Stimulated activated CD8-positive, alpha-beta memory T cell treated with anti-CD3 and anti-CD28 coated beads, Interleukin-12 subunit alpha, Interleukin-12 subunit beta, amount 100 ng/mL, for 24 hours (primary cell): ENCODE measurements around the gene MAP4K2.
A peak's percentile ranks its signal among the peaks of the same experiment; 100 is the strongest.

ENCODE experiments used
- DNase-seq: peaks from one replicate; pipeline ENCODE4 v3.0.0-alpha.2; 2020; ENCODE audit errors: extremely low read depth

Gene MAP4K2

DNA sequence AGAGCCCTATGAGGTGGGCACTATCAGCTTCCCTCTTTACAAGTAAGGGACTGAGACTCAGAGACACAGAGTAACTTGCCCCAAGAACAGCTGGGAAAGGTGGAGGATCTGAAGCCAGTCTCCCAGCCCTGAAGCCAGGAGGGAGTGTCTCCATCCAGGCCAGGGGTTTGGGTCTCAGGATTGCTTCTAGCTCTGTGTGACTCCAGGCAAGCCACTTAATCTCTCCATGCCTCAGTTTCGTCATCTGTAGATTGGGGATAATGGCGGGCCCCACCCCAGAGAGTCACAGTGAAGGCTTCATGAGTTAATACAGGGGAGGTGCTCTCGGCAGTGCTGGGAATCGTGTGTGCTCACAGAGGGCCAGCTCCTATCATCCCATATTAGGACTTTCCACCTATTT lies 10.5 kb downstream of the MAP4K2 start:
- no peak for DNase-seq

DNA sequence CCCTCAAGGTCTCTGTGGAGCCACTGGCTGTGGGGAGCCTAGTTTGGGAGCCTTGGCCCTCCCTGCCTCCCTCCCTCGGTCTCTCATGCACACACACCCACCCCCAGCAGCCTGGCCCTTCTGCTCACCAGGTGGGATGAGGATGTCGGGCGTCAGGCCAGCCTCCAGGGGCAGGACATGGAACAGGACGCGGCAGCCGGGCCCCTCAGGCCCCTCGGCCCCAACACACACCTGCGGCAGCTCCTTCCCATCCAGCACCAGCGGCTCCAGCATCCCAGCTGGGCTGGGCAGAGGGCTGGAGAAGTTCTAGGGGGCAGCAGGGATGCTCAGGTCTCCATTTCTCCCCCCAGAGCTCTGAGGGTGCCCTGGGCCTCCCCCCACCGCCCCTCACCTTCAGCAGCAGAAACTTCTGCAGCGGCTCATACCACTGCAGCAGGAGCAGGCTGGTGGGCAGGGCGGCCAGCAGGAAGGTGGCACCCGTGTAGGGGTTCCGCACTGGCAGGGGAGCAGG lies 11.2 kb downstream of the MAP4K2 start:
- DNase-seq: no peak

DNA sequence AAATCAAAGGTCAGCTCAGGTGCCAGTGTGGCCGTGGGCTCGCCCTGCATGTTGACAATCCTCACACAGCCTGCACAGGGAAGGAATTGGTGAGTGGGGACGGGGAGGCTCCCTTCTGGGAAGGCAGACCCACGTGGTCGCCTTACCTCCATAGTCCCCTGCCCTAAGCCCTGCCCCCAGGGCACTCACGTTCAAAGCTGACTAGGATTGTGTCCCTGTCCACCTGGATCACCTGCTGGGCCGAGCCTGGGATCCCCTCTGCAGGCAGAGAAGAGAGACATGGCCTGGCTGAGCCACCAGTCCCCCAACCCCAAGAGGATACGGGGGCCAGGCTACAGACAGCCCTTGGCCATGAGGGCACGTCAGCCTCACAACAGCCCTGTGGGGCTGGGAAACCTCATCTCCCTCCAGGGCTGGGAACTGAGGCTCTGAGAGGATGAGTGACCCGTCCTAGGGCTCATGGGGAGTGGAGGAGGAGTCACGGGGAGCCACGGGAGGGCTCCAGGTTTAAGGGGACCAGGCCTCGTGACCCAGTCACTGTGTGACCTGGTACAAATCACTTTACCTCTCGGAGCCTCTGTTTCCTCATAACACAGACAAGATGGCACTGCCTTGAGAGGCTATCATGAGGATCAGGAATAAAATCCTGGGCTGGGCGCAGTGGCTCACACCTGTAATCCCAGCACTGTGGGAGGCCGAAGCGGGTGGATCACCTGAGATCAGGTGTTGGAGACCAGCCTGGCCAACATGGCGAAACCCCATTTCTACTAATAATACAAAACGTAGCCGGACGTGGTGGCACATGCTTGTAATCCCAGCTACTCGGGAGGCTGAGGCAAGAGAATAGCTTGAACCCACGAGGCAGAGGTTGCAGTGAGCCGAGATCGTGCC lies 12.6 kb downstream of the MAP4K2 start:
- DNase-seq: no peak

DNA sequence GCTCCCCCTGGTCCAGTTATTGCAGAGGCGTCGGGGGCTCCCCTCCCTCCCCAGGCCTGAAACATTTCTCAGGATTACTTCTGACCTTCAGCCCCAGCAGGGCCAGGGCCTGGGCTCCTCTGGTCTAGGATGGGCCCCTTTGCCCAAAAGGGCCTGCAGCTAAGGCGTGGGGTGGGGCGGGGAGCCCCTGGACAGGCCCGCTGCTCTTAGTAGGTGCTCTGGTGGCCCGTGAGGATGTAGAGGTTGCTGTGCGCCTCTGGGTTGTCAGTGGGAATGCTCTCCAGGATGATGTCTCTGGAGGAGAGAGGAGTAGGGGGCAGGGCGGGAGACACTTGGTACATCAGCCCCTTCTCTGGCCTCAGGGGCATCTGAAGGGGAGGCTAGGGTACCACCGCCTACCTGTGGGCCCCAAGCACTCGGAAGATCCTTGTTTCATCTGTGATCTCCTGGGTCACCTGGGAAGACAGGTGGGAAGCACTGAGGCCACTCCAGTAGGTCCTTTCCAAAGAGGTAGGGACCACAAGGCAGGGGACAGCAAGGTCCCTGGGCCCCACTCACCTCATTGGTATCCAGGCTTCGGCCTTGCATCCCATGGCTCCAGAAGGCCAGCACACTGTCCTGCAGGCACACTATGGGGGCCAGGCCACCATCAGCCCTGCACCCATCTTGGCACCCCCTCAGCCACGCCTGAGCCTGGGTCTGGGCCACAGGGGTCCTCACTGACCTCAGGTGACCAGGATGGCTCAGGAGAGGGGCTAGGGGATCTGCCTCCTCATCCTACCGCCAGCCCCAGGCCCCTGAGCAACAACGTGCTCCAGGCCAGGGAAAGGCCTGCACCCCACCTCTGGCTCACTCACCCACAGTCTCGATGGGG lies 13.4 kb downstream of the MAP4K2 start:
- no peak for DNase-seq

GRCh38 chr11:64788321-64789215 lies 14.4 kb downstream of the MAP4K2 start:
- no peak for DNase-seq

DNA sequence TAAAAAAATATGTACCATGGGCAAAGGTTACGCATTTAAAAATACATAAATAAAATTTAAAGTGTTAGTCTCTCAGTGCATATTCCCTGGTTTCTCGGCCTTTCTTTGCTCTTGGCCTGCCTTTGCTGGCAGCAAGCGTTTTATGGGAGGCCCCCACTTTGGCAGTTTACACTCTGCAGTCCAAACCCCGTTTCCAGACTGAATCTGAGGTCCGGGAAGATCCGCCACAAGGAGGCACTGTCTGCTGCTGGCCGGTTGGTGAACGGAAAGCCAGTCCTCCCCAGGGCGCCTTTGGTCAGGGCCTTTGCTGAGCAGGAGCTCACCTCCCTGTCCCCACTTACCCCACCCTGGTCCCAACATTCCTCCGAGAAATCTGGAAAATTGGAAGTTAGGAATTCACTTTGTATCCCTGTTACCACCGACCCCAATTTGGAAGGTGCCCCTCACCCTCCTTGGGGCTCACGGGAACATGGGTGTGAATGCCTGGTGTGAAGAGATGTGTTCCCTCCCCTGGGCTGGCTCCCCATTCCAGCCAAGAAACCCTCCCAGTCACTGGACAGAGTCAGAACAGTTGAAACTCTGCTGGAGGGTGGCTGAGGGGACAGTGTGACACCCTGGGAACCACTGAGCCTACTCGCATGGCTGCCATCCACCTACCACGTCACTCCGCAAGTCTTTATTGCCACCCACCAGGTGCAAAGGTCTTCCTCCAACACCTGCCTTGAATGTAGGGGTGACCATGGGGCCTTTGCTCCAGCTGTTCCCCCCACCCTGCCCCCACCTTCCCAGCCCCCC lies 15.3 kb downstream of the MAP4K2 start:
- no peak for DNase-seq

GRCh38 chr11:64786308-64786707 lies 16.7 kb downstream of the MAP4K2 start:
- DNase-seq: no peak

- DNase-seq: no peak
Observed at GRCh38 chr11:64784813-64785581, 18.0 kb downstream of the MAP4K2 start.

DNA sequence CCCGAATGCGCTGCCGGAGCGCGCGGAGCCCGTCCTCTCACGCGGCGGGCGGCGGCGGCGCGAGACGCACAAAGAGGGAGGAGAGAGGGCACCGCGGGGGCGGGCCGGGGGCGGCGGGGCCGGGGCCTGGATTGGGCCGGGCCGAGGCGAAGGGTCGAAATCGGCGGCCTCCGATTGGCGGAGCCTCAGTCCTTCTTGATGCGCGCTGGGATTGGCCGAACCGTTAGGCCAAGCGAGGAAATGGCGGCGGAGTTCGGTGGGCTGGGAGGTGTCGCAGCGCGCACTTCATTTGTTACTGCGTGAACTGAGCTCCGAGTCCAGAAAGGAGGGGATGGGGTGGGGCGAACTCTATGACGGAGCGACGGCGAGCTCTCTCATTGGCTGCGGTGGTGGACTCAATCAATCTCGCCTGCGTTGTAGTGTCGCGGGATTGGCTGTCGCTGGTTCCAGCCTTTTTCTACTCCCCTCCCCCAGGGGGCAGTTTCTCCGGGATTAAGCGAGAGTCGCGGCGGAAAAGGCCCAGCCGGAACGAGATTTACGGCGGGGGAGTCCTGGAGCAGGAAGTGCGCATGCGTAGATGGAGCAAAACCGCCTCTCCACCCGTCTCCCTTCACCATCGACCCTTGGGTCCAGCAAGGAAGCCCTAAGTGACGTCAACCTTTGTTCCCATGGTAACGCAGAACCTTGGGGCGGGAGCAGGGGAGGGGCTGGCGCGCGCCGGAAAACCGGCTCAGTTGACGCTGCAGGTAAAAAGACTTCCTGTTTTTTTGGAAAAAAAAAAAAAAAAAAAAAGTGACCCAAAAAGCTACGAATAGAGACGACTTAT lies 24.3 kb downstream of the MAP4K2 start, which contains the start of gene SF1:
Gene SF1, minus strand, starts transcription at position 70 of the 826 bp plus-strand sequence. CDS start 150 bp downstream, outside the sequence.
- DNase-seq: peak; percentile 97

DNA sequence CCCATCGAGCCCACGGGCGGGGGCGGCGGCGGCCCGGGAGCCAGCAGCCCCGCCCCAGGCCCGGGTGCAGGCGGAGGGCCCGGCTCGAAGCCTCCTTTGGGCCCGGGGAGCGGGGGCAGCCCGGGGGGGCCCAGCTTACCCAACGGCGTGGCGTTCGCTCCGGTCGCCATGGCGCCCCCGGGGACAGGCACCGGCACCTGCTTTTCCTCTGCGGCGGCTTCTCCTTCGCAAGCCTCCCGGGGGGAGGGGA lies 24.9 kb downstream of the MAP4K2 start:
- DNase-seq: no peak

GRCh38 chr11:64777449-64778222 lies 25.4 kb downstream of the MAP4K2 start:
- peak; percentile 60 for DNase-seq

- DNase-seq: no peak
Observed at GRCh38 chr11:64776875-64777274, 26.1 kb downstream of the MAP4K2 start.

DNA sequence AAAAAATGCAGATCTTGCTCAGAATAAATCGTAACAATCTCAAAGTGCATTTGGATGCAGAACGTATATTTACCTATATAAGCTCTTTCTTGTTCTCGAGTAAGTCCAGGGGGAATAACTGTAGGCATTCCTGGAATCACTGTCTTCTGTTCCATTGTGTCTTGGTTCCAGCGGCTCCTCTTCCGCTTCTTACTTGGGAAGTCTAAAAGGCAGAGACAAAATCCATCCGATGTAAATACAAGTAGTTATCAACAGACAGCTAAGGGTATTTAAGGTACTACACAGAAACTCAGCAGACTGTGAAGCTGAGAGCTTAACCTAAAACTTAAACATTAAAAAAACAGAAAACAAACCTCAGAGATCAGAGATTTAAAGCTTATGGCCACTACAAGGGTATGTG lies 26.6 kb downstream of the MAP4K2 start:
- no peak for DNase-seq

DNA sequence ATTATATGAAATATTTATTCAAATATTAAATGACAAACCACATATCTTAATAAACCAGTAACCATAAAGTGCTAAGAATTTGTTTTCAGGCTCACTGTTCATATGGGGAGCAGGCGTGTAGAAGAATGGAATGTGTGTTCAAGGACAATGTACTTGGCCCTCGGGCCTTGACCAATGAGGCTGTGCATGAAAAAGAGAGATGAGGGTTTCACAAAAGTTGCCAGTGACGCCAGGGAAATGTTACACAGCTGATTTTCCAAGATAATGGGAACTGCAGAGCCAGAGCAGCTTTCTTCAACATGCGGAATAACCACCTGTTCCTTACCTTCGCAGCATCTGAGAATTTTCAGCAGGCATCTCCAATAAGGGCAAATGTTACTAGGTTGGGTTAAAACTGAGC lies 28.9 kb downstream of the MAP4K2 start:
- no peak for DNase-seq

GRCh38 chr11:64772303-64773018 lies 30.6 kb downstream of the MAP4K2 start:
- no peak for DNase-seq

DNA sequence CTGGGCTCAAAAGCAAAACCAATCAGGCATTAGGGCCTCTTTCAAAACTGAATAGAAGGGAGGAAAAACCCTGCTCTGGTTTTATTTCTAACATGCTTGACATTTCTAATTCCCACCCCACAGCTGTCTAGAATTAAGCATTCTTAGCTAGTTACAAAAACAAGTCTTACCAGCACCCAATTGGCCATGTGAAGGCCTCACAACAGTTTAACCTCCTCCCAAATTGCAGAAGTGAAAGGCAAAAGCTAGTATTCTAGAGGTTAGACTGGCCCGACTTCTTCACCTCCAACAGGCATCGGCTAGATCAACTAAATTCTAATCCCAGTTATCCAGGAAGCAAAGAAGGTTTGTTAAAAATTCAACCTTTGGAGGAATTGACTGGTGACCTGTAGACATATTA lies 31.2 kb downstream of the MAP4K2 start:
- DNase-seq: no peak

DNA sequence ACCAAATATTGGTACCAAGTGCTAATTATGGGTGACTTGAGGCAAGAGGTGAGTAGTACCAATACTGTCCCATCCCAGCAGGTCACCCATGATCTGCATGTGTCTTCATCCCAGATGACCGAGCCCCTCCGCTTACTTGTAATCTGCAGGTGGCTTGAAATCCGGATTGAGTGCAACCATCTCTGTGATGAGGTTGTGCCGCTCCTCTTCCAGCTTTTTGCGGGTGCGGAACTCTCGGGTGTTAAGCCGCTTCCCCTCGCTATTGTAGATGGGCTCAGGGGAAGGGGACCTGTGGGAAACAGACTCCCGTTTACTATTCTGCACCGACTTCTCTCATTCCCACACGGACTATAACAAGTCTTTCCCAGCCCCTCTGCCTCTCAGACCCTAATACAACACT lies 32.9 kb downstream of the MAP4K2 start:
- no peak for DNase-seq

- no peak for DNase-seq
Observed at GRCh38 chr11:64769283-64769682, 33.7 kb downstream of the MAP4K2 start.
